Psoas muscle (tissue), 8 donors: ENCODE measurements around the gene KCTD6. TPM values are rescaled to one million over a fixed set of nuclear protein-coding genes. Genes with fewer than 3 reads are reported as not detected.
A peak's percentile ranks its signal among the peaks of the same experiment; 100 is the strongest.

ENCODE experiments used
- ATAC-seq, 4 donors: fragments of 200-7000 bp; cut with Tn5 transposase; one replicate each; pipeline ENCODE4 v1.9.1; 2020; ENCODE audit warnings: moderate library complexity in 3 of 4, mild to moderate bottlenecking in 2 of 4
- DNase-seq, 2 donors: peaks; one replicate each; pipeline ENCODE4 v3.0.0-alpha.2; 2020
- H3K27ac ChIP-seq: fragments of 200-600 bp; one replicate; pipeline ENCODE4 v1.8.0; 2022
- H3K27me3 ChIP-seq, 3 donors: fragments of 200-600 bp in 1 of 3; one replicate each; pipeline versions ENCODE4 v1.6.1 to v1.8.0; 2013 to 2022; ENCODE audit warnings: low read length in 2 of 3, mild to moderate bottlenecking in 2 of 3, moderate library complexity in 1 of 3; ENCODE audit not compliant: insufficient read depth in 3 of 3
- H3K36me3 ChIP-seq, 2 donors: fragments of 200-600 bp in 1 of 2; one replicate each; pipeline versions ENCODE4 v1.6.1 to v1.8.0; 2013 to 2022; ENCODE audit warnings: low read depth in 1 of 2, mild to moderate bottlenecking in 1 of 2, moderate library complexity in 1 of 2; ENCODE audit not compliant: insufficient read depth in 1 of 2
- H3K4me1 ChIP-seq: fragments of 200-600 bp; one replicate; pipeline ENCODE4 v1.8.0; 2022
- H3K4me3 ChIP-seq: fragments of 200-600 bp; one replicate; pipeline ENCODE4 v1.8.0; 2022; ENCODE audit warnings: mild to moderate bottlenecking
- H3K9me3 ChIP-seq: fragments of 200-600 bp; one replicate; pipeline ENCODE4 v1.8.0; 2022
- WGBS, 3 donors: extraction: QIAGEN DNeasy Blood & Tissue Kit; methylation state at CpG; one replicate each; pipeline versions ENCODE4 v1.1.6 to v1.1.7; 2013; 5-methylcytosine and 5-hydroxymethylcytosine counted together
- intact Hi-C, 2 donors: fragments of 100-400 bp; cut with DNase I; formaldehyde crosslinking; loops; one replicate each; pipeline versions ENCODE4 v1.11.0 to v1.14.2; 2022
- polyA plus RNA-seq, 3 donors: library from polyadenylated mRNA; stranded (reverse); fragments of 200-250 nt; gene quantifications; one replicate each; pipeline ENCODE4 v1.2.3, GENCODE V29; 2013
- total RNA-seq, 4 donors: library from RNA; stranded (reverse); fragmentation: NEBNext Ultra II Directional in 2 of 4; extraction: Animal tissue kit (Norgen Biotek cat#: 25700) in 2 of 4; gene quantifications; one replicate each; pipeline versions ENCODE4 v1.2.1 to v1.2.4, GENCODE V29; 2021 to 2023
- TF ChIP-seq, protein P1 (sequence below): fragments of 200-600 bp; IDR thresholded peaks from one replicate; pipeline ENCODE4 v1.8.0; 2022; ENCODE audit warnings: antibody characterized with exemption
- donor health status: healthy with polysubstance abuse.
- donor health status: DM: no; HTN: no; CAD: no; lungs with moderate emphysema.
- donor health status: Bipolar disorder and iron deficiency.
- donor health status: healthy.
- donor health status: DM: yes; HTN: yes; CAD: no.
- donor health status: DM: no; HTN: no; CAD: no.
- donor health status: DM: no; HTN: no; CAD: no.
- donor health status: DM: yes; HTN: yes; CAD: no.

The KCTD6 gene
- total and polyA plus RNA-seq, 7 donors, result 2.6 to 11.0 (median 6.7) TPM

- H3K9me3 ChIP-seq, result no peaks in the 10 kb centered on the region
- no peaks in the 10 kb centered on the region for H3K27me3 ChIP-seq
- intact Hi-C loops, result loop anchor here (2.0 to 10.0 kb wide), 6 partner anchors 35 to 357 kb away; partner anchors contain the start of genes HTD2 (in 1 of the 2) and RPP14 (in 1 of the 2)
- WGBS, 3 donors, result 93 to 100% (median 94%) methylated on average over 2 of the region's 2 CpGs
- no peak overlapping the region for H3K4me3 ChIP-seq
- TF ChIP-seq, protein P1, sequence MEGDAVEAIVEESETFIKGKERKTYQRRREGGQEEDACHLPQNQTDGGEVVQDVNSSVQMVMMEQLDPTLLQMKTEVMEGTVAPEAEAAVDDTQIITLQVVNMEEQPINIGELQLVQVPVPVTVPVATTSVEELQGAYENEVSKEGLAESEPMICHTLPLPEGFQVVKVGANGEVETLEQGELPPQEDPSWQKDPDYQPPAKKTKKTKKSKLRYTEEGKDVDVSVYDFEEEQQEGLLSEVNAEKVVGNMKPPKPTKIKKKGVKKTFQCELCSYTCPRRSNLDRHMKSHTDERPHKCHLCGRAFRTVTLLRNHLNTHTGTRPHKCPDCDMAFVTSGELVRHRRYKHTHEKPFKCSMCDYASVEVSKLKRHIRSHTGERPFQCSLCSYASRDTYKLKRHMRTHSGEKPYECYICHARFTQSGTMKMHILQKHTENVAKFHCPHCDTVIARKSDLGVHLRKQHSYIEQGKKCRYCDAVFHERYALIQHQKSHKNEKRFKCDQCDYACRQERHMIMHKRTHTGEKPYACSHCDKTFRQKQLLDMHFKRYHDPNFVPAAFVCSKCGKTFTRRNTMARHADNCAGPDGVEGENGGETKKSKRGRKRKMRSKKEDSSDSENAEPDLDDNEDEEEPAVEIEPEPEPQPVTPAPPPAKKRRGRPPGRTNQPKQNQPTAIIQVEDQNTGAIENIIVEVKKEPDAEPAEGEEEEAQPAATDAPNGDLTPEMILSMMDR, result no peak
- no peak overlapping the region for H3K27ac ChIP-seq
- peaks cover 0 to 39% of the 10 kb centered on the region in 2 donors for H3K36me3 ChIP-seq
- ATAC-seq (no peak), DNase-seq (no peak)
- peaks cover 11% of the 10 kb centered on the region for H3K4me1 ChIP-seq
Measured at GRCh38 chr3:58531956-58532355, 40.1 kb downstream of the KCTD6 start.

GRCh38 chr3:58532794-58533220 is 40.9 kb downstream of the KCTD6 start:
- H3K36me3 ChIP-seq, result peaks cover 0 to 37% of the 10 kb centered on the region in 2 donors

GRCh38 chr3:58534592-58535494 is 42.9 kb downstream of the KCTD6 start:
- Histone ChIP-seq H3K9me3 (no peaks in the 10 kb centered on the region), H3K27me3 (no peaks in the 10 kb centered on the region), H3K36me3 (peaks cover 0 to 21% of the 10 kb centered on the region in 2 donors), H3K4me1 (peaks cover 20% of the 10 kb centered on the region), H3K4me3 (no peak overlapping the region), H3K27ac (no peak overlapping the region)
- DNase-seq (no peak), ATAC-seq (no peak)
- 93 to 98% (median 96%) methylated on average over 9 of the region's 9 CpGs for WGBS, 3 donors
- TF ChIP-seq, protein P1, result no peak
- intact Hi-C loops, result loop anchor here (5.0 to 10.0 kb wide), 5 partner anchors 38 to 360 kb away; partner anchors contain the start of genes HTD2 (in 1 of the 2) and RPP14 (in 1 of the 2)

More at GRCh38 chr3:58532794-58533220, 40.9 kb downstream of the KCTD6 start:
- H3K27me3 ChIP-seq, result no peaks in the 10 kb centered on the region
- no peak overlapping the region for H3K27ac ChIP-seq
- intact Hi-C loops, result loop anchor here (2.0 to 10.0 kb wide), 6 partner anchors 36 to 358 kb away; partner anchors contain the start of genes HTD2 (in 1 of the 2) and RPP14 (in 1 of the 2)
- DNase-seq, result peak; percentile 73 to 81
- peaks cover 18% of the 10 kb centered on the region for H3K4me1 ChIP-seq
- no peak overlapping the region for H3K4me3 ChIP-seq
- ATAC-seq, result peak; percentile 82 to 95 (median 86)
- 22 to 28% (median 23%) methylated on average over 11 of the region's 11 CpGs for WGBS, 3 donors
- TF ChIP-seq, protein P1, result peak; percentile 94
- no peaks in the 10 kb centered on the region for H3K9me3 ChIP-seq

- Histone ChIP-seq H3K36me3 (peaks cover 0 to 11% of the 10 kb centered on the region in 2 donors), H3K9me3 (no peaks in the 10 kb centered on the region), H3K4me1 (peaks cover 20% of the 10 kb centered on the region), H3K27me3 (no peaks in the 10 kb centered on the region), H3K27ac (peak overlapping the region; percentile 71), H3K4me3 (peak overlapping the region; percentile 59)
- TF ChIP-seq, protein P1, result no peak
- no peak for DNase-seq
- WGBS, 3 donors, result 22 to 24% (median 23%) methylated on average over 2 of the region's 2 CpGs
- intact Hi-C loops, result loop anchor here (5.0 to 10.0 kb wide), 2 partner anchors 349 to 361 kb away; no protein-coding TSS in a partner anchor
- peak in 1 of 4 donors; percentile 10 for ATAC-seq
Measured at GRCh38 chr3:58535531-58536500, 43.9 kb downstream of the KCTD6 start.
